Keratinocyte (primary cell): Measurements from ENCODE around the gene NGFR.

Experiments
- CTCF ChIP-seq, 3 experiments: IDR thresholded peaks in 1 of 3; conservative IDR thresholded peaks in 1 of 3; optimal IDR thresholded peaks in 1 of 3; 2 replicates in 2 of 3; 3 replicates in 1 of 3; pipeline versions ENCODE3 to v1.5.1; 2011; ENCODE audit warnings: low read length in 3 of 3, mild to moderate bottlenecking in 3 of 3, moderate library complexity in 2 of 3, control low read depth in 1 of 3, inconsistent platforms in 1 of 3; ENCODE audit not compliant: insufficient read depth in 2 of 3; ENCODE audit errors: extremely low read depth in 1 of 3
- EZH2 ChIP-seq: IDR thresholded peaks from one replicate; pipeline ENCODE4 v1.6.1; 2012; ENCODE audit warnings: inconsistent platforms, mild to moderate bottlenecking, low read length, moderate library complexity

- TF ChIP-seq CTCF (optimal IDR thresholded peaks at IDR 0.05 in 1 of 3, IDR thresholded peaks at IDR 0.05 in 1 of 3, conservative IDR thresholded peaks at IDR 0.05 in 1 of 3; ENCODE audit: extremely low read depth in 1 of 3, insufficient read depth in 2 of 3, low read length in 3 of 3) (no peak), EZH2 (no peak)
Measured at GRCh38 chr17:49477709-49478108, 17.4 kb upstream of the NGFR start.
